SK-N-SH (cell line): ENCODE measurements around the gene PCYT2. TPM values are rescaled to one million over a fixed set of nuclear protein-coding genes. Genes with fewer than 3 reads are reported as not detected.

Experiments used
- CTCF ChIA-PET: fragments of 300-600, 350-600 bp; formaldehyde crosslinking; extraction: SDS; loops from one replicate; lab custom pipeline; 2021; lab: Yijun Ruan, JAX
- POLR2A ChIA-PET: fragments of 350-600 bp; sonication (Branson Sonifier 250); formaldehyde crosslinking; extraction: SDS; loops from one replicate; lab custom pipeline; 2020; ENCODE audit warnings: antibody characterized with exemption, inconsistent platforms; lab: Yijun Ruan, JAX
- DNase-seq: peaks from one replicate; pipeline ENCODE4 v3.0.0; 2012
- H2AFZ ChIP-seq: fragments of 200-600 bp; sonication (generic); 2 replicates; pipeline ENCODE4 v1.8.1; 2016; ENCODE audit warnings: antibody characterized with exemption, mild to moderate bottlenecking, low read depth
- H3F3A ChIP-seq: fragments of 200-600 bp; sonication (generic); replicated peaks from 2 replicates; pipeline ENCODE3; 2016; ENCODE audit warnings: antibody characterized with exemption, mild to moderate bottlenecking; ENCODE audit not compliant: insufficient read depth
- H3K27ac ChIP-seq, 2 experiments: fragments of 200-500 bp in 1 of 2; fragments of 200-600 bp in 1 of 2; sonication (Bioruptor generic) in 1 of 2; sonication (generic), shearing (Covaris generic) in 1 of 2; 2 replicates each; pipeline versions ENCODE4 v1.5.1 to v1.6.1; 2014 to 2016; ENCODE audit warnings: low read depth in 2 of 2, inconsistent platforms in 1 of 2, low read length in 1 of 2, mild to moderate bottlenecking in 1 of 2, mixed read lengths in 1 of 2
- H3K27me3 ChIP-seq: fragments of 200-600 bp; sonication (generic), shearing (Covaris generic); 2 replicates; pipeline ENCODE4 v1.6.1; 2016; ENCODE audit warnings: mixed run types; ENCODE audit not compliant: insufficient read depth
- H3K36me3 ChIP-seq, 2 experiments: fragments of 200-500 bp in 1 of 2; fragments of 200-600 bp in 1 of 2; sonication (Bioruptor generic) in 1 of 2; sonication (generic) in 1 of 2; replicated peaks in 1 of 2; 2 replicates each; pipeline versions ENCODE3 to v1.5.1; 2014 to 2016; ENCODE audit warnings: low read length in 1 of 2, mild to moderate bottlenecking in 1 of 2; ENCODE audit not compliant: insufficient read depth in 2 of 2, control insufficient read depth in 1 of 2
- H3K4me1 ChIP-seq, 2 experiments: fragments of 200-500 bp in 1 of 2; fragments of 200-600 bp in 1 of 2; sonication (Bioruptor generic) in 1 of 2; sonication (generic), shearing (Covaris generic) in 1 of 2; 2 replicates each; pipeline versions ENCODE4 v1.5.1 to v1.6.1; 2014 to 2016; ENCODE audit warnings: low read depth in 1 of 2, low read length in 1 of 2, mixed run types in 1 of 2; ENCODE audit not compliant: insufficient read depth in 2 of 2, control insufficient read depth in 1 of 2
- H3K4me2 ChIP-seq: fragments of 200-600 bp; sonication (generic), shearing (Covaris generic); 2 replicates; pipeline ENCODE4 v1.6.1; 2017; ENCODE audit warnings: mixed run types
- H3K4me3 ChIP-seq, 2 experiments: fragments of 200-500 bp in 1 of 2; fragments of 200-600 bp in 1 of 2; sonication (Bioruptor generic) in 1 of 2; sonication (generic), shearing (Covaris generic) in 1 of 2; 2 replicates each; pipeline versions ENCODE4 v1.5.1 to v1.8.1; 2014 to 2016; ENCODE audit warnings: low read depth in 2 of 2, inconsistent platforms in 1 of 2, low read length in 1 of 2, mild to moderate bottlenecking in 1 of 2, mixed read lengths in 1 of 2, moderate library complexity in 1 of 2
- H3K79me2 ChIP-seq: fragments of 200-600 bp; sonication (generic); 2 replicates; pipeline ENCODE4 v1.8.1; 2017; ENCODE audit warnings: mild to moderate bottlenecking; ENCODE audit not compliant: insufficient read depth
- H3K9ac ChIP-seq: fragments of 200-600 bp; sonication (generic); 2 replicates; pipeline ENCODE4 v1.6.1; 2017; ENCODE audit warnings: mixed run types
- H3K9me2 ChIP-seq: fragments of 200-600 bp; sonication (generic); 2 replicates; pipeline ENCODE4 v1.6.1; 2017; ENCODE audit warnings: mixed run types
- H3K9me3 ChIP-seq: fragments of 200-600 bp; sonication (generic); 2 replicates; pipeline ENCODE4 v1.6.1; 2017; ENCODE audit warnings: mixed run types, mild to moderate bottlenecking, moderate library complexity
- H4K20me1 ChIP-seq: fragments of 200-600 bp; sonication (generic); 2 replicates; pipeline ENCODE4 v1.6.1; 2017; ENCODE audit warnings: mild to moderate bottlenecking, mixed run types; ENCODE audit not compliant: insufficient read depth
- EP300 ChIP-seq, 2 experiments: IDR thresholded peaks; 2 replicates each; pipeline versions ENCODE4 v1.4.0 to v1.6.1; 2012; ENCODE audit warnings: borderline replicate concordance in 1 of 2, low read depth in 1 of 2, low read length in 1 of 2
- EZH2phosphoT487 ChIP-seq: fragments of 200-600 bp; sonication (generic); IDR thresholded peaks from 2 replicates; pipeline ENCODE4 v1.6.1; 2017; ENCODE audit warnings: low read depth, mixed run types, mild to moderate bottlenecking, antibody characterized with exemption, moderate library complexity, borderline replicate concordance
- FOSL2 ChIP-seq: IDR thresholded peaks from 2 replicates; pipeline ENCODE4 v1.4.0; 2012; ENCODE audit warnings: low read depth, mild to moderate bottlenecking, moderate library complexity, borderline replicate concordance
- FOXJ3 ChIP-seq: sonication (generic); formaldehyde crosslinking; IDR thresholded peaks from 2 replicates; pipeline ENCODE4 v1.5.1; 2020; ENCODE audit warnings: mild to moderate bottlenecking, missing genetic modification reagents
- FOXM1 ChIP-seq: IDR thresholded peaks from 2 replicates; pipeline ENCODE4 v1.4.0; 2012; ENCODE audit warnings: low read depth, mild to moderate bottlenecking
- GABPA ChIP-seq: IDR thresholded peaks from 2 replicates; pipeline ENCODE4 v1.4.0; 2012; ENCODE audit warnings: low read depth, mild to moderate bottlenecking
- MXI1 ChIP-seq: IDR thresholded peaks from 2 replicates; pipeline ENCODE4 v1.6.1; 2012; ENCODE audit warnings: mild to moderate bottlenecking, low read depth, low read length, improper control_type of control experiment
- NFIC ChIP-seq: IDR thresholded peaks from 2 replicates; pipeline ENCODE4 v1.4.0; 2012; ENCODE audit warnings: borderline replicate concordance
- NRF1 ChIP-seq: IDR thresholded peaks from 2 replicates; pipeline ENCODE4 v1.6.1; 2012; ENCODE audit warnings: low read depth, mild to moderate bottlenecking, low read length
- RAD21 ChIP-seq: IDR thresholded peaks from 2 replicates; pipeline ENCODE4 v1.6.1; 2012; ENCODE audit warnings: mild to moderate bottlenecking, low read length
- RCOR1 ChIP-seq: fragments of 150-350 bp; IDR thresholded peaks from 2 replicates; pipeline ENCODE4 v1.6.1; 2017; ENCODE audit warnings: antibody characterized with exemption, low read length
- RXRA ChIP-seq: IDR thresholded peaks from 2 replicates; pipeline ENCODE4 v1.4.0; 2012; ENCODE audit warnings: low read depth, mild to moderate bottlenecking, borderline replicate concordance
- TEAD4 ChIP-seq: IDR thresholded peaks from 2 replicates; pipeline ENCODE4 v1.4.0; 2012; ENCODE audit warnings: mild to moderate bottlenecking, borderline replicate concordance; ENCODE audit not compliant: insufficient read depth
- WGBS: methylation state at CpG from one replicate; pipeline ENCODE4 v1.1.6; 2017; ENCODE audit warnings: low lambda C conversion rate; 5-methylcytosine and 5-hydroxymethylcytosine counted together
- polyA plus RNA-seq, 3 experiments: library from polyadenylated mRNA; depleted of rRNA; stranded (reverse); fragments of >200 nt; gene quantifications; 2 replicates each; pipeline ENCODE4 v1.2.3, GENCODE V29; 2012
- TF ChIP-seq, protein P1 (sequence below): IDR thresholded peaks from 2 replicates; pipeline ENCODE4; 2012
- TF ChIP-seq, protein P2 (sequence below): IDR thresholded peaks from 2 replicates; pipeline ENCODE4 v1.4.0; 2012; ENCODE audit warnings: low read depth
- TF ChIP-seq, protein P3 (sequence below): fragments of 150-350 bp; IDR thresholded peaks from 2 replicates; pipeline ENCODE4 v1.6.1; 2017; ENCODE audit warnings: antibody characterized with exemption, low read length, low read depth, borderline replicate concordance
- TF ChIP-seq, protein P4 (sequence below): fragments of 200-600 bp; sonication (generic); IDR thresholded peaks from 2 replicates; pipeline ENCODE4 v1.6.1; 2017; ENCODE audit warnings: antibody characterized with exemption, mild to moderate bottlenecking, moderate library complexity
- TF ChIP-seq, protein P5 (sequence below): fragments of 150-350 bp; IDR thresholded peaks from 2 replicates; pipeline ENCODE4 v1.6.1; 2016; ENCODE audit warnings: mild to moderate bottlenecking, low read depth, low read length

Gene PCYT2
- polyA plus RNA-seq, 1 of the 3 experiments (the other 2 are of a cell fraction), result 46.2 TPM

DNA sequence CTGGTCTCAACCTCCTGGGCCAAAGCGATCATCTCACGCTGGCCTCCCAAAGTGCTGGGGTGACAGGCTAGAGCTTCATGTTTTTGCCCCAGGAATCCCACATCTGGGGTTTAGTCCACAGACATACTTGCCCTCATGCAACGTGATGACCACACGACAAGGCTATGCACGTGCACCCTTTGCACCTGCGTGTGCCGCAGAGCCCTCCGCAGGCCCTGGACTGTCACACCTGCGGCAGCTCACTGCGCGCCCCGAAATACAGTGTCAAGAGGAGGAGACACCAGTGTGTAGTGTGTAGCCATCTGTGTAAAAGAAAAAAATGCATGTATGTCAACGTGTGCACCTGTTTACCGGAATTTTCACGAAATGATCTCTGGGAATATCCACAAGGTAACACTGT is 39.3 kb upstream of the PCYT2 start:
- 75% methylated on average over 15 of the region's 15 CpGs for WGBS
- no peaks in the 10 kb centered on the region for H3K27me3 ChIP-seq
- H3F3A ChIP-seq, result no peaks in the 10 kb centered on the region
- no peak overlapping the region for H3K9ac ChIP-seq
- no peaks in the 10 kb centered on the region for H3K79me2 ChIP-seq
- H3K9me2 ChIP-seq, result no peaks in the 10 kb centered on the region
- ChIA-PET CTCF (interaction anchor here (1.2 to 17.7 kb wide), 7 partner anchors 8 to 79 kb away, joined by 4 to 216 read pairs (median 6); partner anchors contain the start of genes CENPX, LRRC45, MAFG and NOTUM), POLR2A (no interaction called here)
- no peaks in the 10 kb centered on the region for H3K9me3 ChIP-seq
- H4K20me1 ChIP-seq, result no peaks in the 10 kb centered on the region
- H3K4me2 ChIP-seq, result no peak overlapping the region
- no peak for DNase-seq
- H3K4me1 ChIP-seq, result peaks cover 0 to 3% of the 10 kb centered on the region in 2 experiments; a peak in 1 of 4 replicates
- no peak overlapping the region for H3K4me3 ChIP-seq
- H2AFZ ChIP-seq, result no peak overlapping the region
- no peak overlapping the region for H3K27ac ChIP-seq
- TF ChIP-seq FOSL2 (no peak), TEAD4 (no peak), GABPA (no peak), NRF1 (no peak), MXI1 (no peak), FOXJ3 (CRISPR knock-in tag) (no peak)
- TF ChIP-seq, protein P1, sequence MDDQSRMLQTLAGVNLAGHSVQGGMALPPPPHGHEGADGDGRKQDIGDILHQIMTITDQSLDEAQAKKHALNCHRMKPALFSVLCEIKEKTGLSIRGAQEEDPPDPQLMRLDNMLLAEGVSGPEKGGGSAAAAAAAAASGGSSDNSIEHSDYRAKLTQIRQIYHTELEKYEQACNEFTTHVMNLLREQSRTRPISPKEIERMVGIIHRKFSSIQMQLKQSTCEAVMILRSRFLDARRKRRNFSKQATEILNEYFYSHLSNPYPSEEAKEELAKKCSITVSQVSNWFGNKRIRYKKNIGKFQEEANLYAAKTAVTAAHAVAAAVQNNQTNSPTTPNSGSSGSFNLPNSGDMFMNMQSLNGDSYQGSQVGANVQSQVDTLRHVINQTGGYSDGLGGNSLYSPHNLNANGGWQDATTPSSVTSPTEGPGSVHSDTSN, result no peak
- TF ChIP-seq, protein P2, sequence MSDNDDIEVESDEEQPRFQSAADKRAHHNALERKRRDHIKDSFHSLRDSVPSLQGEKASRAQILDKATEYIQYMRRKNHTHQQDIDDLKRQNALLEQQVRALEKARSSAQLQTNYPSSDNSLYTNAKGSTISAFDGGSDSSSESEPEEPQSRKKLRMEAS, result no peak
- TF ChIP-seq, protein P3, sequence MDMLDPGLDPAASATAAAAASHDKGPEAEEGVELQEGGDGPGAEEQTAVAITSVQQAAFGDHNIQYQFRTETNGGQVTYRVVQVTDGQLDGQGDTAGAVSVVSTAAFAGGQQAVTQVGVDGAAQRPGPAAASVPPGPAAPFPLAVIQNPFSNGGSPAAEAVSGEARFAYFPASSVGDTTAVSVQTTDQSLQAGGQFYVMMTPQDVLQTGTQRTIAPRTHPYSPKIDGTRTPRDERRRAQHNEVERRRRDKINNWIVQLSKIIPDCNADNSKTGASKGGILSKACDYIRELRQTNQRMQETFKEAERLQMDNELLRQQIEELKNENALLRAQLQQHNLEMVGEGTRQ, result no peak
- TF ChIP-seq, protein P4, sequence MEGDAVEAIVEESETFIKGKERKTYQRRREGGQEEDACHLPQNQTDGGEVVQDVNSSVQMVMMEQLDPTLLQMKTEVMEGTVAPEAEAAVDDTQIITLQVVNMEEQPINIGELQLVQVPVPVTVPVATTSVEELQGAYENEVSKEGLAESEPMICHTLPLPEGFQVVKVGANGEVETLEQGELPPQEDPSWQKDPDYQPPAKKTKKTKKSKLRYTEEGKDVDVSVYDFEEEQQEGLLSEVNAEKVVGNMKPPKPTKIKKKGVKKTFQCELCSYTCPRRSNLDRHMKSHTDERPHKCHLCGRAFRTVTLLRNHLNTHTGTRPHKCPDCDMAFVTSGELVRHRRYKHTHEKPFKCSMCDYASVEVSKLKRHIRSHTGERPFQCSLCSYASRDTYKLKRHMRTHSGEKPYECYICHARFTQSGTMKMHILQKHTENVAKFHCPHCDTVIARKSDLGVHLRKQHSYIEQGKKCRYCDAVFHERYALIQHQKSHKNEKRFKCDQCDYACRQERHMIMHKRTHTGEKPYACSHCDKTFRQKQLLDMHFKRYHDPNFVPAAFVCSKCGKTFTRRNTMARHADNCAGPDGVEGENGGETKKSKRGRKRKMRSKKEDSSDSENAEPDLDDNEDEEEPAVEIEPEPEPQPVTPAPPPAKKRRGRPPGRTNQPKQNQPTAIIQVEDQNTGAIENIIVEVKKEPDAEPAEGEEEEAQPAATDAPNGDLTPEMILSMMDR, result no peak
- H3K36me3 ChIP-seq, result no peaks in the 10 kb centered on the region

DNA sequence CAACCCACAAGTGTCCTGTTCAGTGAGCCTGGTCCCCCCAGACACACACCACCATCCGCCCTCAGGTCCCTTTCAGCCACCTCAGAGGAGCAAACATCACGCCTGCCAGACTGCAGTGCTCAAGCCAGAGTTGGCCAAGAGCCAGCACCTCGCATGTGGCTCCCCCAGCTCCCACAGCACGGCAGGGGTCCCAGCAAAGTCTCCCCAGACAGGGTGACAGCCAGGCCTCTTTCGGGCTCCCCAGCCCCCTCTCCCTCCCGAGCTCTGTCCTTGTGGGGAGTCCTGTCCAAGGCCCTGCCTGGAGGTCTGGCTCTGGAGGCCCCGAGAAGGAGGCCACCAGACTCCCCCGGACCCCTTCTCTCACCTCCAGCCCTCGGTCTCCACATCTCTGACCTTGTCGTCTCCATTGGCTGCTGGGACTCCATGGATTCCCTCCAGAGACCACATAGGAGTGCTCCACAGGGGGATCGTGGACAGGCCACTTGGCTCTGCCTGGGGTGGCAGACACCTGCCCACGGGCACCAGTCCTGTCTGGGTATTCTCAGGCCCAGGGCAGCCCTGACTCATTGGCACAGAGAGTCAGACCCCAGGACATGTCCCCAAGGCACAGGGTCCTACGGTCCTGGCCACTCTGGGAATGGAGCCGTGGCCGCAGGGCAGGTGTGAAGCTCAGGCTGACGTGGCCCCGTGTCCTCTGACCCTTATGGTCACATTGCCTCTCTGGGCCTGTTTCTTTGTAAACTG is 37.6 kb upstream of the PCYT2 start:
- POLR2A ChIA-PET, result interaction anchor here (0.9 to 1.1 kb wide), 2 partner anchors 10 to 89 kb away, joined by 3 to 4 read pairs; partner anchors contain the start of gene DCXR
- no peaks in the 10 kb centered on the region for H3F3A ChIP-seq
- no peak overlapping the region for H2AFZ ChIP-seq
- no peaks in the 10 kb centered on the region for H3K9me3 ChIP-seq
- no peaks in the 10 kb centered on the region for H4K20me1 ChIP-seq
- no peaks in the 10 kb centered on the region for H3K27me3 ChIP-seq
- DNase-seq, result no peak
- 70% methylated on average over 15 of the region's 17 CpGs for WGBS
- CTCF ChIA-PET, result interaction anchor here (0.9 to 17.7 kb wide), 6 partner anchors 8 to 79 kb away, joined by 3 to 216 read pairs (median 6); partner anchors contain the start of genes CENPX, LRRC45 and NOTUM
- no peak overlapping the region for H3K4me2 ChIP-seq
- no peak overlapping the region for H3K4me3 ChIP-seq
- H3K36me3 ChIP-seq, result no peaks in the 10 kb centered on the region
- H3K79me2 ChIP-seq, result no peaks in the 10 kb centered on the region
- no peak overlapping the region for H3K9ac ChIP-seq
- no peaks in the 10 kb centered on the region for H3K9me2 ChIP-seq
- peaks cover 0 to 3% of the 10 kb centered on the region in 2 experiments; a peak in 1 of 4 replicates for H3K4me1 ChIP-seq
- no peak overlapping the region for H3K27ac ChIP-seq
- TF ChIP-seq RAD21 (no peak), RCOR1 (no peak), FOXM1 (no peak), RXRA (no peak), NFIC (no peak), FOSL2 (no peak), EZH2phosphoT487 (no peak), EP300 (IDR thresholded peaks at IDR 0.05; ENCODE audit: borderline replicate concordance in 1 of 2, low read depth in 1 of 2, low read length in 1 of 2) (no peak)
- TF ChIP-seq, protein P2, result no peak
- TF ChIP-seq, protein P5, sequence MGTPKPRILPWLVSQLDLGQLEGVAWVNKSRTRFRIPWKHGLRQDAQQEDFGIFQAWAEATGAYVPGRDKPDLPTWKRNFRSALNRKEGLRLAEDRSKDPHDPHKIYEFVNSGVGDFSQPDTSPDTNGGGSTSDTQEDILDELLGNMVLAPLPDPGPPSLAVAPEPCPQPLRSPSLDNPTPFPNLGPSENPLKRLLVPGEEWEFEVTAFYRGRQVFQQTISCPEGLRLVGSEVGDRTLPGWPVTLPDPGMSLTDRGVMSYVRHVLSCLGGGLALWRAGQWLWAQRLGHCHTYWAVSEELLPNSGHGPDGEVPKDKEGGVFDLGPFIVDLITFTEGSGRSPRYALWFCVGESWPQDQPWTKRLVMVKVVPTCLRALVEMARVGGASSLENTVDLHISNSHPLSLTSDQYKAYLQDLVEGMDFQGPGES, result no peak
- TF ChIP-seq, protein P4, result no peak
